Neural cell (in vitro differentiated cells): ENCODE results near the gene LMO1.

Experiments
- EP300 ChIP-seq: fragments of 450-650 bp; conservative IDR thresholded peaks from 2 replicates; pipeline ENCODE4 v1.6.1; 2014; ENCODE audit warnings: antibody characterized with exemption, mild to moderate bottlenecking, moderate library complexity; ENCODE audit not compliant: poor library complexity, severe bottlenecking
- EZH2 ChIP-seq: fragments of 200-600, 300-800 bp; shearing (Covaris generic), sonication (generic); IDR thresholded peaks from 2 replicates; pipeline ENCODE4 v1.6.1; 2014; ENCODE audit warnings: antibody characterized with exemption, low read length, borderline replicate concordance, mild to moderate bottlenecking; ENCODE audit not compliant: insufficient read depth, poor library complexity, severe bottlenecking
- RAD21 ChIP-seq: fragments of 450-650 bp; conservative IDR thresholded peaks from 2 replicates; pipeline ENCODE4 v1.6.1; 2014; ENCODE audit warnings: antibody characterized with exemption, mild to moderate bottlenecking, moderate library complexity
- SMC3 ChIP-seq: fragments of 450-650 bp; conservative IDR thresholded peaks from 2 replicates; pipeline ENCODE4 v1.6.1; 2014; ENCODE audit warnings: antibody characterized with exemption, mild to moderate bottlenecking, moderate library complexity; ENCODE audit not compliant: poor library complexity
- TF ChIP-seq, protein P1 (sequence below): fragments of 450-650 bp; IDR thresholded peaks from 2 replicates; pipeline ENCODE4 v1.5.1; 2014; ENCODE audit warnings: antibody characterized with exemption, mild to moderate bottlenecking, moderate library complexity; ENCODE audit not compliant: poor library complexity, severe bottlenecking

DNA sequence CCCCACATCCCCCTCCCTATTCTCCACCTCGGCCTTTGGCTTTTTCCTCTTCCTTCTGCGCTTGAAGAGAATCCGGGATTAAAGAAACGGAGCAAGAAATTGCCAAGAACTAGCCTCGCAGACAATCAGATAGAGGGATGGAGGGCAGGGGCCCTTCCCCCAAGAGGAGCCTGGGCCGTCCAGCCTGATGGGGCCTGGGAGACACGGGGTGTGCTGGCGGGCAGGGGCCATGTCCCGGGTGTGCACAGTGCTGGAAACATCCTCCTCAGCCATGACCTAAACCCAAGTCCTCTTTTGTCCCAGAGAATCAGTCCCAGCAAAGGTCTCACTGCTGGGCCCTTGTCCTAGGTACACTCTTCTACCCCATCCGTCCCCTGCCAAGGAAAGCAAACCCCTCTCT is 47.7 kb upstream of the LMO1 start:
- TF ChIP-seq, protein P1, sequence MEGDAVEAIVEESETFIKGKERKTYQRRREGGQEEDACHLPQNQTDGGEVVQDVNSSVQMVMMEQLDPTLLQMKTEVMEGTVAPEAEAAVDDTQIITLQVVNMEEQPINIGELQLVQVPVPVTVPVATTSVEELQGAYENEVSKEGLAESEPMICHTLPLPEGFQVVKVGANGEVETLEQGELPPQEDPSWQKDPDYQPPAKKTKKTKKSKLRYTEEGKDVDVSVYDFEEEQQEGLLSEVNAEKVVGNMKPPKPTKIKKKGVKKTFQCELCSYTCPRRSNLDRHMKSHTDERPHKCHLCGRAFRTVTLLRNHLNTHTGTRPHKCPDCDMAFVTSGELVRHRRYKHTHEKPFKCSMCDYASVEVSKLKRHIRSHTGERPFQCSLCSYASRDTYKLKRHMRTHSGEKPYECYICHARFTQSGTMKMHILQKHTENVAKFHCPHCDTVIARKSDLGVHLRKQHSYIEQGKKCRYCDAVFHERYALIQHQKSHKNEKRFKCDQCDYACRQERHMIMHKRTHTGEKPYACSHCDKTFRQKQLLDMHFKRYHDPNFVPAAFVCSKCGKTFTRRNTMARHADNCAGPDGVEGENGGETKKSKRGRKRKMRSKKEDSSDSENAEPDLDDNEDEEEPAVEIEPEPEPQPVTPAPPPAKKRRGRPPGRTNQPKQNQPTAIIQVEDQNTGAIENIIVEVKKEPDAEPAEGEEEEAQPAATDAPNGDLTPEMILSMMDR: no peak
- TF ChIP-seq EP300 (no peak), SMC3 (no peak), EZH2 (no peak), RAD21 (no peak)
